IMR-90 (cell line): ENCODE measurements around the gene SLC35F1. TPM values are rescaled to one million over a fixed set of nuclear protein-coding genes. Genes with fewer than 3 reads are reported as not detected.

ENCODE experiments used
- ATAC-seq: fragments of 200-7000 bp; cut with Tn5 transposase; 2 replicates; pipeline ENCODE4 v1.9.1; 2020; ENCODE audit warnings: low read depth, mild to moderate bottlenecking, moderate library complexity
- BruUV-seq: library from RNA; stranded (reverse); fragments of 400-500 nt; replicated peaks from 2 replicates; lab custom pipeline; 2021; lab: Mats Ljungman, UMichigan
- CTCF ChIA-PET: fragments of 300-600 bp; formaldehyde crosslinking; extraction: SDS; loops from one replicate; lab custom pipeline; 2021; ENCODE audit warnings: antibody characterized with exemption; lab: Yijun Ruan, JAX
- POLR2A ChIA-PET: fragments of 300-600 bp; sonication (Branson Sonifier 250); formaldehyde crosslinking; loops from one replicate; lab custom pipeline; 2022; ENCODE audit warnings: antibody characterized with exemption; ENCODE audit not compliant: unreplicated experiment; lab: Charles Lee
- DNase-seq: peaks from one replicate; pipeline ENCODE4 v3.0.0; 2013
- H2AFZ ChIP-seq: replicated peaks from 2 replicates; pipeline ENCODE3; 2013; ENCODE audit warnings: low read length, mild to moderate bottlenecking; ENCODE audit not compliant: poor library complexity
- H2AK5ac ChIP-seq: 2 replicates; pipeline ENCODE4 v1.6.1; 2013; ENCODE audit warnings: low read depth, low read length, inconsistent platforms
- H2AK9ac ChIP-seq: replicated peaks from 2 replicates; pipeline ENCODE3; 2013; ENCODE audit warnings: mild to moderate bottlenecking, low read depth, low read length, moderate library complexity; ENCODE audit not compliant: poor library complexity
- H2BK120ac ChIP-seq: 2 replicates; pipeline ENCODE4 v1.6.1; 2013; ENCODE audit warnings: low read depth, low read length, inconsistent platforms
- H2BK15ac ChIP-seq: 3 replicates; pipeline ENCODE4 v1.6.1; 2013; ENCODE audit warnings: low read depth, low read length, inconsistent platforms
- H2BK20ac ChIP-seq: 2 replicates; pipeline ENCODE4 v1.6.1; 2013; ENCODE audit warnings: low read depth, mild to moderate bottlenecking, inconsistent platforms, low read length, moderate library complexity
- H2BK5ac ChIP-seq: 2 replicates; pipeline ENCODE4 v1.6.1; 2013; ENCODE audit warnings: mild to moderate bottlenecking, low read depth, low read length, inconsistent platforms; ENCODE audit not compliant: poor library complexity, severe bottlenecking
- H3K14ac ChIP-seq: replicated peaks from 2 replicates; pipeline ENCODE4 v1.6.1; 2013; ENCODE audit warnings: low read depth, low read length, inconsistent platforms
- H3K18ac ChIP-seq: 2 replicates; pipeline ENCODE4 v1.6.1; 2013; ENCODE audit warnings: low read depth, low read length, control low read depth
- H3K23ac ChIP-seq: 2 replicates; pipeline ENCODE4 v1.6.1; 2013; ENCODE audit warnings: low read depth, low read length, inconsistent platforms
- H3K27ac ChIP-seq: 2 replicates; pipeline ENCODE4 v1.5.1; 2013; ENCODE audit warnings: mild to moderate bottlenecking, control low read depth, low read length; ENCODE audit not compliant: insufficient read depth
- H3K27me3 ChIP-seq: 2 replicates; pipeline ENCODE4 v1.6.1; 2013; ENCODE audit warnings: low read length; ENCODE audit not compliant: control insufficient read depth, insufficient read depth
- H3K36me3 ChIP-seq: 2 replicates; pipeline ENCODE4 v1.6.1; 2013; ENCODE audit warnings: low read length, mixed read lengths; ENCODE audit not compliant: control insufficient read depth, insufficient read depth
- H3K4ac ChIP-seq: 2 replicates; pipeline ENCODE4 v1.6.1; 2013; ENCODE audit warnings: low read depth, low read length, inconsistent platforms
- H3K4me1 ChIP-seq: 2 replicates; pipeline ENCODE4 v1.6.1; 2013; ENCODE audit warnings: low read length, mixed read lengths; ENCODE audit not compliant: control insufficient read depth, insufficient read depth
- H3K4me2 ChIP-seq: 2 replicates; pipeline ENCODE4 v1.6.1; 2013; ENCODE audit warnings: low read depth, mild to moderate bottlenecking, control low read depth, low read length, moderate library complexity
- H3K4me3 ChIP-seq: 2 replicates; pipeline ENCODE4 v1.5.1; 2013; ENCODE audit warnings: low read depth, mild to moderate bottlenecking, control low read depth, low read length, moderate library complexity; ENCODE audit not compliant: insufficient read depth
- H3K56ac ChIP-seq: 2 replicates; pipeline ENCODE4 v1.6.1; 2013; ENCODE audit warnings: low read length, inconsistent platforms; ENCODE audit not compliant: insufficient read depth; ENCODE audit errors: extremely low read depth
- H3K79me1 ChIP-seq, 2 experiments: 2 replicates each; pipeline ENCODE4 v1.6.1; 2013; ENCODE audit warnings: low read length in 2 of 2, inconsistent platforms in 1 of 2, low read depth in 1 of 2
- H3K9ac ChIP-seq: 2 replicates; pipeline ENCODE4 v1.6.1; 2013; ENCODE audit warnings: low read depth, low read length, control low read depth
- H3K9me1 ChIP-seq: 2 replicates; pipeline ENCODE4 v1.6.1; 2013; ENCODE audit warnings: low read length, inconsistent platforms; ENCODE audit not compliant: insufficient read depth
- H3K9me3 ChIP-seq: 2 replicates; pipeline ENCODE4 v1.6.1; 2013; ENCODE audit warnings: low read length; ENCODE audit not compliant: control insufficient read depth, insufficient read depth
- H4K20me1 ChIP-seq: 2 replicates; pipeline ENCODE4 v1.6.1; 2013; ENCODE audit warnings: low read length, inconsistent platforms; ENCODE audit not compliant: insufficient read depth
- H4K5ac ChIP-seq: 2 replicates; pipeline ENCODE4 v1.6.1; 2013; ENCODE audit warnings: mild to moderate bottlenecking, low read depth, low read length, control low read depth
- H4K8ac ChIP-seq, 2 experiments: 2 replicates each; pipeline ENCODE4 v1.6.1; 2013; ENCODE audit warnings: low read depth in 2 of 2, low read length in 2 of 2, control low read depth in 1 of 2, inconsistent platforms in 1 of 2
- H4K91ac ChIP-seq: 2 replicates; pipeline ENCODE4 v1.6.1; 2013; ENCODE audit warnings: low read depth, low read length, inconsistent platforms; ENCODE audit not compliant: insufficient read depth
- BHLHE40 ChIP-seq: fragments of 150-350 bp; IDR thresholded peaks from 2 replicates; pipeline ENCODE4 v1.6.1; 2016; ENCODE audit warnings: mild to moderate bottlenecking, low read depth, low read length
- CEBPB ChIP-seq: IDR thresholded peaks from 2 replicates; pipeline ENCODE4 v1.6.1; 2012; ENCODE audit warnings: low read depth, low read length, improper control_type of control experiment
- CHD1 ChIP-seq: IDR thresholded peaks from 2 replicates; pipeline ENCODE4 v1.6.1; 2012; ENCODE audit warnings: low read depth, low read length, improper control_type of control experiment
- CTCF ChIP-seq: conservative IDR thresholded peaks from 2 replicates; pipeline ENCODE4 v1.5.1; 2012; ENCODE audit warnings: mild to moderate bottlenecking, low read depth, low read length, improper control_type of control experiment
- ELK1 ChIP-seq: fragments of 150-350 bp; IDR thresholded peaks from 2 replicates; pipeline ENCODE4 v1.6.1; 2016; ENCODE audit warnings: low read depth, mild to moderate bottlenecking, low read length, moderate library complexity, borderline replicate concordance
- FOS ChIP-seq: fragments of 150-350 bp; IDR thresholded peaks from 2 replicates; pipeline ENCODE4 v1.6.1; 2016; ENCODE audit warnings: low read depth, low read length
- MAFK ChIP-seq: IDR thresholded peaks from 2 replicates; pipeline ENCODE4 v1.6.1; 2012; ENCODE audit warnings: low read depth, low read length, improper control_type of control experiment
- MAZ ChIP-seq: IDR thresholded peaks from 2 replicates; pipeline ENCODE4 v1.6.1; 2012; ENCODE audit warnings: low read depth, mild to moderate bottlenecking, low read length, improper control_type of control experiment, moderate library complexity, borderline replicate concordance
- MXI1 ChIP-seq: IDR thresholded peaks from 2 replicates; pipeline ENCODE4 v1.6.1; 2012; ENCODE audit warnings: low read depth, mild to moderate bottlenecking, low read length, moderate library complexity, borderline replicate concordance
- NFE2L2 ChIP-seq: fragments of 150-350 bp; IDR thresholded peaks from 2 replicates; pipeline ENCODE4 v1.6.1; 2016; ENCODE audit warnings: low read depth, mild to moderate bottlenecking, low read length
- POLR2A ChIP-seq: IDR thresholded peaks from 2 replicates; pipeline ENCODE4 v1.6.1; 2012; ENCODE audit warnings: mild to moderate bottlenecking, low read depth, low read length
- RAD21 ChIP-seq: IDR thresholded peaks from 2 replicates; pipeline ENCODE4 v1.6.1; 2012; ENCODE audit warnings: low read length, improper control_type of control experiment
- RCOR1 ChIP-seq: IDR thresholded peaks from 2 replicates; pipeline ENCODE4 v1.6.1; 2012; ENCODE audit warnings: mild to moderate bottlenecking, low read length, improper control_type of control experiment; ENCODE audit not compliant: insufficient replicate concordance
- RFX5 ChIP-seq: IDR thresholded peaks from 2 replicates; pipeline ENCODE4 v1.8.0; 2012; ENCODE audit warnings: low read depth, mild to moderate bottlenecking, low read length, moderate library complexity
- SMC3 ChIP-seq: fragments of 150-350 bp; IDR thresholded peaks from 2 replicates; pipeline ENCODE4 v1.6.1; 2016; ENCODE audit warnings: low read depth, mild to moderate bottlenecking, antibody characterized with exemption, low read length, moderate library complexity
- USF2 ChIP-seq: fragments of 150-350 bp; IDR thresholded peaks from 2 replicates; pipeline ENCODE4 v1.6.1; 2017; ENCODE audit warnings: mild to moderate bottlenecking, antibody characterized with exemption, low read length, low read depth
- WGBS, 2 experiments: methylation state at CpG; one replicate each; pipeline versions ENCODE4 v1.1.5 to v1.1.7; 2013; ENCODE audit warnings: missing lambda C conversion rate in 2 of 2; ENCODE audit not compliant: insufficient read length in 1 of 2; ENCODE audit errors: extremely low coverage in 2 of 2; 5-methylcytosine and 5-hydroxymethylcytosine counted together
- dilution Hi-C: fragments of 300-500 bp; cut with HindIII; formaldehyde crosslinking; loops from one replicate; pipeline ENCODE4 v1.14.3; 2018; ENCODE audit warnings: low sequenced_read_pairs; ENCODE audit not compliant: unreplicated experiment
- in situ Hi-C: fragments of 300-500 bp; cut with MboI; formaldehyde crosslinking; loops from 3 replicates; pipeline ENCODE4 v1.14.3; 2019; ENCODE audit warnings: low sequenced_read_pairs, inconsistent platforms, mixed read lengths
- intact Hi-C: fragments of 100-400 bp; cut with micrococcal nuclease; formaldehyde crosslinking; loops from 2 replicates; pipeline ENCODE4 v1.10.0; 2022
- polyA plus RNA-seq, 3 experiments: library from polyadenylated mRNA; depleted of rRNA; stranded (reverse); fragments of >200 nt; gene quantifications; 2 replicates each; pipeline ENCODE4 v1.2.3, GENCODE V29; 2012; ENCODE audit warnings: low replicate concordance in 1 of 3
- total RNA-seq: library from RNA; depleted of rRNA; stranded (reverse); fragments of >200 nt; gene quantifications from 2 replicates; pipeline ENCODE4 v1.2.3, GENCODE V29; 2012

Gene SLC35F1
- total and polyA plus RNA-seq, 2 of the 4 experiments (the other 2 are of a cell fraction): not detected

- in situ Hi-C loops: no loop called here
- H4K8ac ChIP-seq: no peak overlapping the region
- H4K5ac ChIP-seq: no peak overlapping the region
- no peaks in the 10 kb centered on the region for H3K4me1 ChIP-seq
- no peak overlapping the region for H3K4me3 ChIP-seq
- H2BK120ac ChIP-seq: no peak overlapping the region
- POLR2A ChIA-PET: no interaction called here
- H2AFZ ChIP-seq: no peak overlapping the region
- intact Hi-C loops: no loop called here
- no peak for TF ChIP-seq CTCF
- no peak for TF ChIP-seq MAFK
- no peak for TF ChIP-seq MAZ
- no peak for TF ChIP-seq MXI1
- no peak for TF ChIP-seq POLR2A
- TF ChIP-seq CHD1: no peak
- no peak for TF ChIP-seq SMC3
- TF ChIP-seq RAD21: no peak
- no peak for TF ChIP-seq USF2
- TF ChIP-seq RFX5: no peak
- no peak for TF ChIP-seq ELK1
- no peak for TF ChIP-seq CEBPB
- no peak for TF ChIP-seq RCOR1
- no peak for TF ChIP-seq NFE2L2
- TF ChIP-seq BHLHE40: no peak
- no peak for TF ChIP-seq FOS
- H3K27ac ChIP-seq: no peak overlapping the region
- no peak overlapping the region for H2BK15ac ChIP-seq
- H3K14ac ChIP-seq: no peak overlapping the region
- DNase-seq (no peak), ATAC-seq (no peak)
- no peaks in the 10 kb centered on the region for H3K27me3 ChIP-seq
- no peak overlapping the region for H4K91ac ChIP-seq
- no peak overlapping the region for H3K18ac ChIP-seq
- H3K36me3 ChIP-seq: no peaks in the 10 kb centered on the region
- H2BK20ac ChIP-seq: no peak overlapping the region
- H3K23ac ChIP-seq: no peak overlapping the region
- no peaks in the 10 kb centered on the region for H3K9me1 ChIP-seq
- H3K9me3 ChIP-seq: no peaks in the 10 kb centered on the region
- no peak overlapping the region for H2AK5ac ChIP-seq
- no peak overlapping the region for H3K9ac ChIP-seq
- H3K4ac ChIP-seq: no peak overlapping the region
- H2BK5ac ChIP-seq: no peak overlapping the region
- BruUV-seq: no TSS peak
- no peak overlapping the region for H3K56ac ChIP-seq
- WGBS, 2 experiments: no CpG with 5 or more reads among the region's 2 CpGs
- H4K20me1 ChIP-seq: no peaks in the 10 kb centered on the region
- no peak overlapping the region for H3K4me2 ChIP-seq
- dilution Hi-C loops: no loop called here
- CTCF ChIA-PET: no interaction called here
- H3K79me1 ChIP-seq: no peaks in the 10 kb centered on the region
- H2AK9ac ChIP-seq: no peak overlapping the region
These were observed 241.5 kb downstream of the SLC35F1 start for GRCh38 chr6:118148561-118148960.
